Esophagus squamous epithelium (tissue), 5 donors: Measurements from ENCODE around the gene CCDC110. TPM values are rescaled to one million over a fixed set of nuclear protein-coding genes. Genes with fewer than 3 reads are reported as not detected.

Source experiments
- DNase-seq: peaks from one replicate; lab custom pipeline; 2025; lab: John Stamatoyannopoulos, UW
- H3K27ac ChIP-seq, 4 donors: fragments of 200-600 bp; sonication (generic); one replicate each; pipeline ENCODE4 v1.5.1; 2016 to 2019; ENCODE audit warnings: mild to moderate bottlenecking in 1 of 4
- H3K27me3 ChIP-seq, 4 donors: fragments of 200-600 bp; sonication (generic); 1 replicate in 3 of 4; 2 replicates in 1 of 4; pipeline versions ENCODE4 v1.5.1 to v1.6.0; 2017 to 2021; ENCODE audit warnings: antibody characterized with exemption in 1 of 4
- H3K36me3 ChIP-seq, 3 donors: fragments of 200-600 bp; sonication (generic); one replicate each; pipeline ENCODE4 v1.5.1; 2016 to 2019
- H3K4me1 ChIP-seq, 3 donors: fragments of 200-600 bp; sonication (generic); one replicate each; pipeline ENCODE4 v1.5.1; 2017 to 2019
- H3K4me3 ChIP-seq, 4 donors: fragments of 200-600 bp; sonication (generic); 1 replicate in 3 of 4; 2 replicates in 1 of 4; pipeline ENCODE4 v1.5.1; 2016 to 2019; ENCODE audit warnings: mild to moderate bottlenecking in 2 of 4, moderate library complexity in 1 of 4
- H3K9me3 ChIP-seq, 3 donors: fragments of 200-600 bp; sonication (generic); one replicate each; pipeline ENCODE4 v1.5.1; 2016 to 2019
- CTCF ChIP-seq, 6 experiments: fragments of 450-650 bp in 4 of 6; fragments of 200-600 bp in 2 of 6; sonication (generic) in 2 of 6; IDR thresholded peaks; one replicate each; pipeline ENCODE4 v1.5.1; 2016 to 2019; ENCODE audit warnings: antibody characterized with exemption in 6 of 6, mild to moderate bottlenecking in 4 of 6, moderate library complexity in 4 of 6
- POLR2A ChIP-seq, 4 donors: fragments of 450-650 bp; IDR thresholded peaks; one replicate each; pipeline ENCODE4 v1.6.1; 2017; ENCODE audit warnings: antibody characterized with exemption in 4 of 4, mild to moderate bottlenecking in 4 of 4, moderate library complexity in 3 of 4
- WGBS, 2 donors: methylation state at CpG; one replicate each; pipeline ENCODE4 v1.1.5; 2018; 5-methylcytosine and 5-hydroxymethylcytosine counted together
- intact Hi-C: fragments of 100-400 bp; cut with DNase I; formaldehyde crosslinking; loops from one replicate; pipeline ENCODE4 v1.15.0; 2022
- total RNA-seq, 4 donors: library from RNA; depleted of rRNA; stranded (reverse); fragments of >200 nt; gene quantifications; one replicate each; pipeline ENCODE4 v1.1.0, GENCODE V29; 2016
- donor health status: DM: yes; HTN: yes; CAD: no.

The CCDC110 gene
- total RNA-seq, 4 donors from 2014 or later, result 0.18 to 2.3 (median 1.3) TPM

- 23 to 48% methylated on average over 4 of the region's 4 CpGs for WGBS, 2 donors
- DNase-seq, result no peak
- Histone ChIP-seq H3K27me3 (peaks cover 0 to 3% (median 0%) of the 10 kb centered on the region in 4 donors), H3K27ac (peak overlapping the region in 2 of 4 donors; percentile 23 to 41), H3K9me3 (no peaks in the 10 kb centered on the region), H3K4me1 (peaks cover 0 to 14% (median 0%) of the 10 kb centered on the region in 3 donors), H3K36me3 (no peaks in the 10 kb centered on the region), H3K4me3 (no peak overlapping the region)
- intact Hi-C loops, result no loop called here
- no peak for TF ChIP-seq CTCF (IDR thresholded peaks at IDR 0.05)
- TF ChIP-seq POLR2A (IDR thresholded peaks at IDR 0.05), result no peak
Measured at GRCh38 chr4:185508181-185508580, 36.6 kb upstream of the CCDC110 start.

DNA sequence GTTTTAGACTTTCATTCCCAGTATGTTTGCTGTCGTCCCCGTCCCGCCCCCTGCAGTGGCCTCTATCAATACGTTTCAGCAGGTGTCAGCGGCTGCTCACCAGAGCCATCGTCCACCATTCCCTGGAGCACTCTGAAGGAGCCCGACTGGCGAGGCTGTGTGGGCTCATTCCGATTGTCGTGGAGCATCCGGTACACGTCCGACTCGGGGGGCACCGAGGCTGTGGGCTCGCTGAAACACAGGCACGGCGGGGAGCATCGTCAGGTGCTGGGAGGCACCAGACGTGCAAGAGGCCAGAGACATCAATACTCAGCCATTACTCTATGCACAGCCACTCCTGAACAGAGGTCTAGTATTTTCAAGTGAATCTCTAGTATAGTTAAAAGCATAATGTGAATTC, 34.9 kb upstream of the CCDC110 start:
- H3K9me3 ChIP-seq, result no peaks in the 10 kb centered on the region
- TF ChIP-seq CTCF (IDR thresholded peaks at IDR 0.05) (no peak), POLR2A (IDR thresholded peaks at IDR 0.05) (no peak)
- WGBS, 2 donors, result 87 to 93% methylated on average over 15 to 16 of the region's 20 CpGs
- H3K4me1 ChIP-seq, result peaks cover 0 to 6% (median 0%) of the 10 kb centered on the region in 3 donors
- DNase-seq, result no peak
- intact Hi-C loops, result no loop called here
- peak overlapping the region in 3 of 4 donors; percentile 50 to 68 (median 65) for H3K27ac ChIP-seq
- H3K36me3 ChIP-seq, result peaks cover 0 to 11% (median 0%) of the 10 kb centered on the region in 3 donors
- H3K4me3 ChIP-seq, result no peak overlapping the region
- no peaks in the 10 kb centered on the region for H3K27me3 ChIP-seq

DNA sequence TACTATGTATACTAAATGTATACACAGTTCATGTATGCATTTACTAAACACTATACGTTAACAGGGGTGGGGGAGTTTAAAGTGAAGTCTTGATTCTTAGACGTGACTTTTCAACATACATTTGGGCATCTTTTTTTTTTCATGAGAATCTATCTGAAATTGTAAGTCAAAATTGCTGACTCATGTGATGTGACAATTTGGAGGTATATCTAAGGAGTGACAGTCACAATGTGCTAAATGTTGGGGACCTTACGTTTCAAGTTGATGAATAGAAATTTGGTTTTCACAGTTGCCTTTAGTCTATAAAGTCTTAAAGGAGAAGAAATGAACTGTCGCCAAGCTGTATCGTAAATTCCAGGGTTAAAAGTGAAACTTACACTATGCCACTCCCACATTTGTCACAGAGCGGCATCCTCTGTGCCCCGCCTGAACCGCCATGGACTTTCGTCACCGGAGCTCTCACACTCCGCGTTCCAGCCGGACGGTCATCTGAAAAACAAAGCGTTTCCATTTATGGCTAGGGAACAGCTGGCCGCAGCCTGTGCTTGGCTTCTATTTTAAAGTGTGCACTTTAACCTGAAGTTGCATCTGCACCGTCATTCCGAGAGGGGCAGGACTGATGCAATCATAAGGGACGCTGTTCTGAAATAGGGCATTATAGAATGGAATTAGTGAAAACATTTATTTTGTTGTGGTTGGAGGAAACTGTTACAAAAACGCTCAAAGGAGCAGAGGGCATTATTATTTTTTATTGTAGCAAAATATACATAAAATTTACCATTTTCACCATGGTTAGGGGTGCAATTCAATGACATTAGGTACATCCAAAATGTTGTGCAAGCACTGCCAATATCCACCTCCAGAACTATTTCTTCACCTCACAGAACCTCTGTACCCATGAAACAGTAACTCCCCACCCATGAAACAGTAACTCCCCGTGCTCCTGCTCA, 32.8 kb upstream of the CCDC110 start:
- H3K27me3 ChIP-seq, result no peaks in the 10 kb centered on the region
- H3K9me3 ChIP-seq, result no peaks in the 10 kb centered on the region
- peaks cover 0 to 6% (median 0%) of the 10 kb centered on the region in 3 donors for H3K4me1 ChIP-seq
- TF ChIP-seq POLR2A (IDR thresholded peaks at IDR 0.05) (no peak), CTCF (IDR thresholded peaks at IDR 0.05) (no peak)
- H3K27ac ChIP-seq, result peak overlapping the region in 3 of 4 donors; percentile 65 to 80 (median 68)
- intact Hi-C loops, result no loop called here
- DNase-seq, result no peak
- H3K36me3 ChIP-seq, result peaks cover 0 to 11% (median 0%) of the 10 kb centered on the region in 3 donors
- WGBS, 2 donors, result 61 to 74% methylated on average over 11 to 21 of the region's 21 CpGs
- peak overlapping the region in 2 of 4 donors; percentile 20 to 36 for H3K4me3 ChIP-seq

- WGBS, 2 donors, result 82 to 83% methylated on average over 10 to 11 of the region's 11 CpGs
- no peak overlapping the region for H3K4me3 ChIP-seq
- no peak for DNase-seq
- TF ChIP-seq POLR2A (IDR thresholded peaks at IDR 0.05) (no peak), CTCF (IDR thresholded peaks at IDR 0.05) (no peak)
- intact Hi-C loops, result no loop called here
- H3K9me3 ChIP-seq, result no peaks in the 10 kb centered on the region
- H3K27me3 ChIP-seq, result no peaks in the 10 kb centered on the region
- H3K27ac ChIP-seq, result no peak overlapping the region
- no peaks in the 10 kb centered on the region for H3K4me1 ChIP-seq
- peaks cover 0 to 11% (median 0%) of the 10 kb centered on the region in 3 donors for H3K36me3 ChIP-seq
Measured at GRCh38 chr4:185502386-185502785, 30.9 kb upstream of the CCDC110 start.

- 0 to 38% methylated on average over 1 of the region's 1 CpG for WGBS, 2 donors
- intact Hi-C loops, result no loop called here
- DNase-seq, result no peak
- TF ChIP-seq CTCF (IDR thresholded peaks at IDR 0.05) (no peak), POLR2A (IDR thresholded peaks at IDR 0.05) (no peak)
- H3K4me1 ChIP-seq, result no peaks in the 10 kb centered on the region
- no peaks in the 10 kb centered on the region for H3K27me3 ChIP-seq
- H3K4me3 ChIP-seq, result no peak overlapping the region
- H3K9me3 ChIP-seq, result no peaks in the 10 kb centered on the region
- H3K27ac ChIP-seq, result no peak overlapping the region
- peaks cover 0 to 11% (median 0%) of the 10 kb centered on the region in 3 donors for H3K36me3 ChIP-seq
Measured at GRCh38 chr4:185500576-185500975, 29.0 kb upstream of the CCDC110 start.
